ENCODE measurements around the gene STIMATE.

Gene STIMATE

DNA sequence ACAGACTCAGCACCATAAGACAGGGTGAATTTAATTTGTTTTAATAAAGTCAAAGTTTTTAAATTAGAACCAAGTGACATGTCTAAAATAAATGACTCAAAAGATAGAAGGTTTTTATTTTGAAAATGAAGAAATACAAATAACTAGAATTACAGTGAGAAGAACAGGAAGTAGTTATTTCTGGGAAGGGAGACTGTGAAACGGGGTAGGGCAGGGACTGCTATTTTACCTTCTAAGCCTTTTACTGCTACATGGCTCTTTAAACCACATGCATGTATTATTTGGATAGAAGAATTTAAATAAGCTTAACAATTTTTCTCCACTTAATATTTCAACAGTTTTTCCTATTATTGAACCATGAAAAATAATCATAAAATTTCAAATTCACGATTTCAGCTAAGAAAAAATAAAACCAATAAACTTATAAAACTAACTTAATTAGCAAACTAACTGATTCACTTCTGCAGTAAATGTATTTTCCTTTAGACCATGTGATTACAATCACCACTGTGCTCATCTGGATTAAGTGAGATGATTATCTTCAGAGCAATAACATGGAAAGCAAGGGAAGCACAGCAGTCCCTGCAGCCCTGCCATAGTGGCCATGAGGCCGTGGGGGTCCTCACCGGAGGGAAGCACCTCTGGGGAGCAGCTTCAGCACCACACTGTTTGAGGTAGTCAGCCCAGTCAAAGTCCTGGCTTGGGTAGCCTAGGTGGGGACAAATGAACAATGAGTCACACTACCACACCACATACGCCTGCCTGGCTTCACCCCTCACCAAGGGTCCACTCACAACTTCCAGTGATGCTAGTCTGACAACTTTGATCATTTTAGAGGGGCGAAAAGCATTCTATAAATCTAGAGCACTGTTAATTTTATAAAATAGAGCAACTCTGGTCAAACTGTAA is 28.3 kb upstream of the STIMATE start:
- no peak overlapping the region for H3K27ac ChIP-seq
- TF ChIP-seq, protein P1, sequence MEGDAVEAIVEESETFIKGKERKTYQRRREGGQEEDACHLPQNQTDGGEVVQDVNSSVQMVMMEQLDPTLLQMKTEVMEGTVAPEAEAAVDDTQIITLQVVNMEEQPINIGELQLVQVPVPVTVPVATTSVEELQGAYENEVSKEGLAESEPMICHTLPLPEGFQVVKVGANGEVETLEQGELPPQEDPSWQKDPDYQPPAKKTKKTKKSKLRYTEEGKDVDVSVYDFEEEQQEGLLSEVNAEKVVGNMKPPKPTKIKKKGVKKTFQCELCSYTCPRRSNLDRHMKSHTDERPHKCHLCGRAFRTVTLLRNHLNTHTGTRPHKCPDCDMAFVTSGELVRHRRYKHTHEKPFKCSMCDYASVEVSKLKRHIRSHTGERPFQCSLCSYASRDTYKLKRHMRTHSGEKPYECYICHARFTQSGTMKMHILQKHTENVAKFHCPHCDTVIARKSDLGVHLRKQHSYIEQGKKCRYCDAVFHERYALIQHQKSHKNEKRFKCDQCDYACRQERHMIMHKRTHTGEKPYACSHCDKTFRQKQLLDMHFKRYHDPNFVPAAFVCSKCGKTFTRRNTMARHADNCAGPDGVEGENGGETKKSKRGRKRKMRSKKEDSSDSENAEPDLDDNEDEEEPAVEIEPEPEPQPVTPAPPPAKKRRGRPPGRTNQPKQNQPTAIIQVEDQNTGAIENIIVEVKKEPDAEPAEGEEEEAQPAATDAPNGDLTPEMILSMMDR (conservative IDR thresholded peaks at IDR 0.05) = no peak

DNA sequence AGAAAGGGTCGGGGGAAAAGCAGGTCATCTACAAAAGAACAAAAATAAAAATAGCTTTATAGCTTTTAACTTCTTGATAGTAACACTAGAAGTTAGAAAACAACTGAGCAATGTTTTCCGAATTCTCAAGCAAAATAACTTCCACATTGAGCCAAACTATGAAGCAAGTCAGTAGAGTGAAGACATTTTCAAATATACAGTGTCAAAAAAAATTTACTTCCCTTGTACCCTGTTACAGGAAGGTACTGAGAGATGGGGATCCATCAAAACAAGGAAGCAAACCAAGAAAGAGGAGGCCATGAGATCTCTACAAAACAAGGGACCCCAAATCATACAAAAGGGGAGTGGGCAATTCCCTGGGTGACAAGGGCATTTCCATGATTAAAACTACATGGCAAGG is 26.6 kb upstream of the STIMATE start:
- no peak overlapping the region for H3K27ac ChIP-seq
- TF ChIP-seq, protein P1 (conservative IDR thresholded peaks at IDR 0.05) = no peak

GRCh38 chr3:52920841-52921240 is 23.5 kb upstream of the STIMATE start:
- TF ChIP-seq, protein P1 (conservative IDR thresholded peaks at IDR 0.05) = no peak
- no peak overlapping the region for H3K27ac ChIP-seq

DNA sequence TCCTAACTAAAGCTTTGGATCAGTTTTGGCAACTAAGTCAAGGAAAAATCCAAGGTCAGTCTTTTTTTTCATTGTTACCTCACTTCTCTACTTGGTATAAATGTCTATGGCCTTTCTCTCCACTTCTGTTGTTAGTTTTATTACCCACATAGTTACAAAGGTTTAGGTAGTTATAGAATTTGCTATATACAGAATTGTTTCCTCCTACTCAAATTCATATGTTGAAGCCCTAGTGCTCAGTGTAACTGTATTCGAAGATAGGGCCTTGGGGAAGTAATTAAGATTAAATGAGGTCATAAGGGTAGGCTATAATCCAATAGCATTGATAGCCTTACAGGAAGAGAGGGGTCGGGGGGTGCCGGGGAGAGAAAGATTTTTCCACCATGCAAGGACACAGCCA is 19.7 kb upstream of the STIMATE start:
- H3K27ac ChIP-seq = no peak overlapping the region
- TF ChIP-seq, protein P1 (conservative IDR thresholded peaks at IDR 0.05) = no peak

- H3K27ac ChIP-seq = no peak overlapping the region
- TF ChIP-seq, protein P1 (conservative IDR thresholded peaks at IDR 0.05) = no peak
These were observed 17.9 kb upstream of the STIMATE start for GRCh38 chr3:52915294-52915693.

DNA sequence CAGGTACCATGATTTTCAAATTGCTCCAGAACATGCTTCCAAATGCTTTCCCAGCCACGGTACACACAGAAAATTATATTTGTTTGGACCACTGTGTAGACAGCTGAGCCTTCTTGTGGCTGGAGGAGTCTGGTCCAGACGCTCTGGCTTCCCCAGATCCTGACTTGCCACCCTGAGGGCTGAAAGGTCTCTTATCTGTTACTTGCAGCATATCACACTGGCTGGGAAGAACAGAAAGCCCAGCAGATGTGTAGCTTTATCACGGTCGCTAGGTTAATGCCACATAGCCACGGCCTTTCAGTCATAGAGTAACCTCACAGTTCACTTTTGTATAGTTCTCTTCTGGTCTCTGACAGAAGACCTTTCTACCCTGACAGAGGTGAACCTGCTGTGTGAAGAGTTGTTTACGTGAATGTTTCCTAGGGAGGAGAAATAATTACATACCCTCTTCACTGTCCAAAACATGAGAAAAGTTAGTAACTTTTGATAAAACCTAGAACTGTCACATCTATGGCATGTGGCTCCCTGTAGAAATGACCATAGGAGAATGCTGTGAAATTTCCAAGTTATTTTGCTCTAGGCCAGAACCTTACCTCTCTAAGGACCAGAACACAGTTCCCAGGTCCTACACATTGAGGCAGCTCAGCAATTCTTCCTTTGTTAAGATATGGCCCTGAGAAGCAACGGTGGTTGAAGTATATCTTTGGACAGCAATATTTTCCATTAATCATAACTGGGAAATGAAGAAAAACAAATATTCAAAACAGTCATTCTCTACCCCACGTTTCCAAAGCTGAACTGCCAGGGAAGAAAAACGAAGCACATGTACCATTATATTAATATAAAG is 15.8 kb upstream of the STIMATE start:
- no peak overlapping the region for H3K27ac ChIP-seq
- TF ChIP-seq, protein P1 (conservative IDR thresholded peaks at IDR 0.05) = no peak

- H3K27ac ChIP-seq = no peak overlapping the region
- TF ChIP-seq, protein P1 (conservative IDR thresholded peaks at IDR 0.05) = no peak
These were observed 13.5 kb upstream of the STIMATE start for GRCh38 chr3:52910823-52911222.

Measured in VCaP (cell line).